Astrocyte (in vitro differentiated cells and primary cell): ENCODE results near the gene TEDC1. TPM values are rescaled to one million over a fixed set of nuclear protein-coding genes. Genes with fewer than 3 reads are reported as not detected.

Experiments
- DNase-seq: peaks from one replicate; pipeline ENCODE4 v3.0.0-alpha.2; 2010; ENCODE audit warnings: low read depth
- FAIRE-seq: peaks from 2 replicates; lab custom pipeline; 2011; peaks lifted over from hg19 to GRCh38; lab: Jason Lieb, UNC
- H2AFZ ChIP-seq: 2 replicates; pipeline ENCODE4 v1.6.0; 2012; ENCODE audit warnings: low read depth, low read length, inconsistent platforms
- H3K27ac ChIP-seq: 2 replicates; pipeline ENCODE4 v1.5.1; 2011; ENCODE audit warnings: low read depth, low read length, inconsistent platforms
- H3K27me3 ChIP-seq: 2 replicates; pipeline ENCODE4 v1.6.0; 2011; ENCODE audit warnings: low read length, inconsistent platforms; ENCODE audit not compliant: insufficient read depth
- H3K36me3 ChIP-seq: 2 replicates; pipeline ENCODE4 v1.5.1; 2011; ENCODE audit warnings: low read length, inconsistent platforms; ENCODE audit not compliant: insufficient read depth
- H3K4me1 ChIP-seq: 2 replicates; pipeline ENCODE4 v1.5.1; 2011; ENCODE audit warnings: low read length, inconsistent platforms; ENCODE audit not compliant: insufficient read depth
- H3K4me2 ChIP-seq: 2 replicates; pipeline ENCODE4 v1.6.0; 2012; ENCODE audit warnings: low read length, inconsistent platforms
- H3K4me3 ChIP-seq: 2 replicates; pipeline ENCODE4 v1.5.1; 2011; ENCODE audit warnings: low read depth, mild to moderate bottlenecking, low read length, inconsistent platforms; ENCODE audit not compliant: insufficient read depth
- H3K79me2 ChIP-seq: 2 replicates; pipeline ENCODE4 v1.6.0; 2012; ENCODE audit warnings: mild to moderate bottlenecking, low read length, inconsistent platforms; ENCODE audit not compliant: insufficient read depth
- H3K9ac ChIP-seq: 2 replicates; pipeline ENCODE4 v1.6.0; 2012; ENCODE audit warnings: mild to moderate bottlenecking, low read length, inconsistent platforms
- H3K9me3 ChIP-seq: 2 replicates; pipeline ENCODE4 v1.5.1; 2012; ENCODE audit warnings: low read depth, mild to moderate bottlenecking, low read length, inconsistent platforms; ENCODE audit not compliant: insufficient read depth
- H4K20me1 ChIP-seq: 2 replicates; pipeline ENCODE4 v1.6.0; 2012; ENCODE audit warnings: low read length, inconsistent platforms; ENCODE audit not compliant: insufficient read depth
- H3K27ac Mint-ChIP-seq: one replicate; pipeline ENCODE4 v1.8.0; 2021; ENCODE audit warnings: mild to moderate bottlenecking, mixed read lengths; ENCODE audit not compliant: unreplicated experiment
- H3K27me3 Mint-ChIP-seq: one replicate; pipeline ENCODE4 v1.8.0; 2021; ENCODE audit warnings: low read depth, mixed read lengths; ENCODE audit not compliant: unreplicated experiment
- H3K36me3 Mint-ChIP-seq: one replicate; pipeline ENCODE4 v1.8.0; 2021; ENCODE audit warnings: low read depth, mixed read lengths; ENCODE audit not compliant: unreplicated experiment
- H3K4me1 Mint-ChIP-seq: one replicate; pipeline ENCODE4 v1.8.0; 2021; ENCODE audit warnings: low read depth, mixed read lengths; ENCODE audit not compliant: unreplicated experiment
- H3K4me3 Mint-ChIP-seq: one replicate; pipeline ENCODE4 v1.8.0; 2021; ENCODE audit warnings: mild to moderate bottlenecking, moderate library complexity, mixed read lengths; ENCODE audit not compliant: unreplicated experiment
- H3K9me3 Mint-ChIP-seq: one replicate; pipeline ENCODE4 v1.8.0; 2021; ENCODE audit warnings: mild to moderate bottlenecking, mixed read lengths; ENCODE audit not compliant: unreplicated experiment
- CTCF ChIP-seq: IDR thresholded peaks from 2 replicates; pipeline ENCODE4 v1.5.1; 2011; ENCODE audit warnings: low read depth, mild to moderate bottlenecking, inconsistent platforms, low read length, moderate library complexity; ENCODE audit not compliant: insufficient read depth
- EZH2 ChIP-seq: IDR thresholded peaks from 2 replicates; pipeline ENCODE4 v1.6.1; 2012; ENCODE audit warnings: mild to moderate bottlenecking, low read length, inconsistent platforms; ENCODE audit not compliant: insufficient read depth
- total RNA-seq: library from RNA; stranded (reverse); gene quantifications from 2 replicates; pipeline ENCODE4 v1.2.1, GENCODE V29; 2021

The TEDC1 gene
- total RNA-seq, 1 donor from 2014 or later = 5.5 TPM

GRCh38 chr14:105530285-105531087, 39.4 kb downstream of the TEDC1 start:
- no peak overlapping the region for H3K4me3 Mint-ChIP-seq
- no peaks in the 10 kb centered on the region for H3K36me3 ChIP-seq
- no peaks in the 10 kb centered on the region for H3K4me1 Mint-ChIP-seq
- H3K4me3 ChIP-seq = no peak overlapping the region
- peaks cover 7% of the 10 kb centered on the region for H3K4me1 ChIP-seq
- no peaks in the 10 kb centered on the region for H3K79me2 ChIP-seq
- no peak overlapping the region for H3K9ac ChIP-seq
- no peak for FAIRE-seq
- H3K27me3 Mint-ChIP-seq = peaks cover 29% of the 10 kb centered on the region
- no peak overlapping the region for H2AFZ ChIP-seq
- TF ChIP-seq EZH2 (no peak), CTCF (no peak)
- H3K4me2 ChIP-seq = no peak overlapping the region
- peaks cover 1% of the 10 kb centered on the region for H3K36me3 Mint-ChIP-seq
- H3K9me3 Mint-ChIP-seq = peaks cover 2% of the 10 kb centered on the region
- no peak for DNase-seq
- H3K27ac Mint-ChIP-seq = no peak overlapping the region
- no peaks in the 10 kb centered on the region for H3K27me3 ChIP-seq
- H4K20me1 ChIP-seq = no peaks in the 10 kb centered on the region
- H3K9me3 ChIP-seq = no peaks in the 10 kb centered on the region
- H3K27ac ChIP-seq = no peak overlapping the region

GRCh38 chr14:105531088-105531893, 40.2 kb downstream of the TEDC1 start:
- no peak for TF ChIP-seq EZH2
- no peak for TF ChIP-seq CTCF
- no peaks in the 10 kb centered on the region for H3K27me3 ChIP-seq

More at GRCh38 chr14:105531088-105531893, 40.2 kb downstream of the TEDC1 start:
- H3K27ac ChIP-seq = no peak overlapping the region
- H3K27me3 Mint-ChIP-seq = peaks cover 29% of the 10 kb centered on the region
- no peak overlapping the region for H3K4me2 ChIP-seq
- no peaks in the 10 kb centered on the region for H4K20me1 ChIP-seq
- no peaks in the 10 kb centered on the region for H3K4me1 Mint-ChIP-seq
- H3K36me3 Mint-ChIP-seq = peaks cover 1% of the 10 kb centered on the region
- H3K27ac Mint-ChIP-seq = no peak overlapping the region
- H3K9me3 Mint-ChIP-seq = no peaks in the 10 kb centered on the region
- H3K36me3 ChIP-seq = no peaks in the 10 kb centered on the region
- H3K9me3 ChIP-seq = no peaks in the 10 kb centered on the region
- H3K4me3 Mint-ChIP-seq = no peak overlapping the region
- no peak for FAIRE-seq
- no peaks in the 10 kb centered on the region for H3K79me2 ChIP-seq
- H3K4me3 ChIP-seq = no peak overlapping the region
- H3K4me1 ChIP-seq = peaks cover 7% of the 10 kb centered on the region
- no peak overlapping the region for H3K9ac ChIP-seq
- no peak overlapping the region for H2AFZ ChIP-seq
- no peak for DNase-seq
